Measurements from ENCODE around the gene ELOVL1. TPM values are rescaled to one million over a fixed set of nuclear protein-coding genes. Genes with fewer than 3 reads are reported as not detected.
"Not testable (repeated sequence)": the region's sequence is repeated elsewhere in the genome, so short reads cannot be mapped to it uniquely, and the experiment has no call there.

ELOVL1 gene
- total RNA-seq, 4 donors from 2014 or later = 25.7 to 63.2 (median 49.1) TPM

DNA sequence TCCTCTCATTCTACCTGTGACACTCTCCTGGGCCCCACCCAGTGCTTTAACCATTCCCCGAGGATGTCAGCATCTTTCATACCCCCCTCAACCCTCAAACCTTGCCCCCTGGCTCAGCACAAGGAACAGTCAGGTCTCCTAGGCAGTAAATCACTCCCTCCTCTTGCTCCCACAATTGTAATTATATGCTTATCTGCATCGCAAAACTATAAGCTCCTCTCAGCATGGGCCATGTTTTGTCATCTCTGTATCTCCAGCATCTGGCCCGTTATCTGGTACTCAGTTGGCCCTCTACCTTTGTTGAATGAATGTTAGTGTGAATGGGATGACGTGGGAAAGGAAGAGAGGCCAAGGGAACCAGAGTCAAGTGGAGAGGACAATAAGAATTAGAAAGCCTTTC, 2.8 kb upstream of the ELOVL1 start:
- Histone ChIP-seq H3K4me3 (no peak overlapping the region), H3K9me3 (no peaks in the 10 kb centered on the region), H3K36me3 (peaks cover 0 to 11% (median 4%) of the 10 kb centered on the region in 4 donors), H3K4me1 (peaks cover 30 to 43% (median 40%) of the 10 kb centered on the region in 4 donors), H3K27ac (replicated peaks in 1 of 4) (no peak overlapping the region), H3K27me3 (no peaks in the 10 kb centered on the region)
- 93% methylated on average over 4 of the region's 4 CpGs for WGBS
- DNase-seq (ENCODE audit: extremely low spot score) = no peak
- intact Hi-C loops (cut with DNase I) = no loop called here
- TF ChIP-seq EP300 (IDR thresholded peaks at IDR 0.05) (no peak), POLR2AphosphoS5 (IDR thresholded peaks at IDR 0.05) (no peak), CTCF (IDR thresholded peaks at IDR 0.05) (no peak), POLR2A (IDR thresholded peaks at IDR 0.05; ENCODE audit: low read depth) (no peak)

DNA sequence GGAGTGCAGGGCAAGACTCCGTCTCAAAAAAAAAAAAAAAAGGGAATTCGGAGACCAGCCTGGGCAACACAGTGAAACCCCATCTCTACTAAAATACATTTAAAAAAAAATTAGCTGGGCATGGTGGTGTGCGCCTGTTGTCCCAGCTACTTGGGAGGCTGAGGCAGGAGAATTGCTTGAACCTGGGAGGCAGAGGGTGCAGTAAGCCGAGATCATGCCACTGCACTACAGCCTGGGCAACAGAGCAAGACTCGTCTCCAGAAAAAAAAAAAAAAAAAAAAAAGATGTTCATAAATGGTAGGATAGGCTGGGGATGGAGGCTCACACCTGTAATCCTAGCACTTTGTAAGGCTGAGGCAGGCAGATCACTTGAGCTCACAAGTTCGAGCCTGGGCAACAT, 2.0 kb upstream of the ELOVL1 start:
- H3K27ac ChIP-seq (replicated peaks in 1 of 4); DNase-seq (ENCODE audit: extremely low spot score); H3K9me3 ChIP-seq; H3K27me3 ChIP-seq; intact Hi-C loops (cut with DNase I); H3K4me3 ChIP-seq: not testable (repeated sequence)
- H3K36me3 ChIP-seq = peaks cover 7 to 19% (median 12%) of the 10 kb centered on the region in 4 donors
- peaks cover 31 to 47% (median 41%) of the 10 kb centered on the region in 4 donors for H3K4me1 ChIP-seq
- 89% methylated on average over 6 of the region's 6 CpGs for WGBS

GRCh38 chr1:43368646-43369020, 822 bp upstream of the ELOVL1 start:
- intact Hi-C loops (cut with DNase I) = no loop called here
- 9% methylated on average over 6 of the region's 6 CpGs for WGBS
- peaks cover 18 to 25% (median 24%) of the 10 kb centered on the region in 4 donors for H3K36me3 ChIP-seq
- peaks cover 31 to 46% (median 38%) of the 10 kb centered on the region in 4 donors for H3K4me1 ChIP-seq
- DNase-seq (ENCODE audit: extremely low spot score) = no peak
- TF ChIP-seq POLR2A (IDR thresholded peaks at IDR 0.05; ENCODE audit: low read depth) (no peak), EP300 (IDR thresholded peaks at IDR 0.05) (no peak), CTCF (IDR thresholded peaks at IDR 0.05) (no peak), POLR2AphosphoS5 (IDR thresholded peaks at IDR 0.05) (no peak)
- peak overlapping the region; percentile 90 to 96 (median 94) for H3K27ac ChIP-seq (replicated peaks in 1 of 4)
- H3K9me3 ChIP-seq = no peaks in the 10 kb centered on the region
- H3K4me3 ChIP-seq = peak overlapping the region; percentile 91 to 98 (median 93)
- no peaks in the 10 kb centered on the region for H3K27me3 ChIP-seq

DNA sequence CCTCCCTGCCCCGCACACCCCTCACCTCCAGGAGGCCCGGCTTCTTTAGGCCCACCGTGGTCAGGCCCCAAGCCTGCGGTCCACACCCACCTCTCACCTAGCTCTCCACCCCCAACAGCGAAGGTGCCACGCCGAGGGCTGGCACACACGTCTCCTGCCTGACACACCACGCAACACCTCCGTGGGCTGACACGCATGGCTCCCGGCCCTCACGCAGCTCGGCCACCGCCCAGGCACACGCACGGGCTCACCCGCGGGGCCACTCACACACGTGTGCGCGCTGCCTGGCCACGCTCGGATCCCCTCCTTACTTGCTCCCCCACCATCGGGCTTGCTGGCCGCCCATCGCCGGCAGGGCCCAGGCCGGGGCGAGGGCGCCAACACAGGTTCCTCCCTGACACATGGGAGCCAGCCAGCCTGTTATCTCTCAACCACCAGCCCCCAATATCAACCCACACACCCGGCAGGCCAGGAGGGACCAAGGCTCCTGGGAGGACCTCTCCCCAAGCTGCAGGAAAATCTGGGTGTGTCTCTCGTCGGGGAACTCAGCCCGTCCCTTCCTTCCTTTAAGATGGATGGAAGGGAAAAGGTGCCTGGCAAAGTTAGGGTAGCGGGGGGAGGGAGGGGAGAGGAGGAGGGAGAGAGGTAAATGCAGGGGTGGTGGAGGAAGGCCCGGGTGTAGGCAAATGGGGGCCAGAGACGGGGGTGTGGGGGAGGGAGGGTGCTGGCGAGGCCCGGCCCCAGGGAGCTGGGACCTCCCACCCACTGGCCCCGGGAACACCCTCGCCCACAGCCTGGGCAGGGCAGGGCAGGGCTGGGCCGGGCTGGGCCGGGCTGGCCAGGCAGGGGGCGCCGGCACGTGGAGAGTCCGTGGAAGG, 546 bp downstream of the ELOVL1 start:
- TF ChIP-seq POLR2A (IDR thresholded peaks at IDR 0.05; ENCODE audit: low read depth) (peak; percentile 34), POLR2AphosphoS5 (IDR thresholded peaks at IDR 0.05) (peak in 1 of 2 donors; percentile 26), CTCF (IDR thresholded peaks at IDR 0.05) (no peak)
- H3K9me3 ChIP-seq = no peaks in the 10 kb centered on the region
- peaks cover 30 to 37% (median 37%) of the 10 kb centered on the region in 4 donors for H3K36me3 ChIP-seq
- intact Hi-C loops (cut with DNase I) = no loop called here
- WGBS = 3% methylated on average over 32 of the region's 48 CpGs
- no peaks in the 10 kb centered on the region for H3K27me3 ChIP-seq
- H3K4me3 ChIP-seq = peak overlapping the region; percentile 91 to 98 (median 93)
- H3K27ac ChIP-seq (replicated peaks in 1 of 4) = peak overlapping the region; percentile 90 to 96 (median 94)
- peaks cover 27 to 41% (median 33%) of the 10 kb centered on the region in 4 donors for H3K4me1 ChIP-seq
- DNase-seq (ENCODE audit: extremely low spot score) = no peak

DNA sequence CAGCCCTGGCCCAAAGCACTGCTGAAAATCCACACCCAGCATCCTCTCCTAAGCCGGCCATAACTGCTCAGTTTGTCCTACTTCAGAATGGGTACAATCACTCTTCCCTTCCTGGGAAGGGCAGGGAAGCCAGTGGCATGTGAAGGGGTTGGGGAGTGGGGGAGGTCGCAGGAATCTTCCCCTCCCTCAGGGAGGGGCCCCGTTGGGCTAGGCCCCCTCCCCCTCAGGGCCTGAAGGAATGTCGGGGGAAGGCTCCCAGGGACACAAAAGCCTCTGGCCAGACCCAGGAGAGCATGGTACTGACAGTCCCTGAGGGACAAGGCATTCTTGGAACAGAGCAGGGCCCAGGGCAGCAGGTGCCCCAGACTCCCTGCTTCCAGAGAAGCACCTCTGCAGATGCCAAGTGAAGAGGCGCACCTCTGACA, 1.2 kb downstream of the ELOVL1 start:
- H3K27ac ChIP-seq (replicated peaks in 1 of 4) = peak overlapping the region; percentile 90 to 96 (median 94)
- H3K4me3 ChIP-seq = peak overlapping the region; percentile 91 to 98 (median 93)
- no peaks in the 10 kb centered on the region for H3K9me3 ChIP-seq
- peaks cover 27 to 41% (median 33%) of the 10 kb centered on the region in 4 donors for H3K4me1 ChIP-seq
- no peak for DNase-seq (ENCODE audit: extremely low spot score)
- intact Hi-C loops (cut with DNase I) = no loop called here
- peaks cover 30 to 44% (median 42%) of the 10 kb centered on the region in 4 donors for H3K36me3 ChIP-seq
- TF ChIP-seq EP300 (IDR thresholded peaks at IDR 0.05) = no peak
- H3K27me3 ChIP-seq = no peaks in the 10 kb centered on the region
- 37% methylated on average over 4 of the region's 5 CpGs for WGBS

All from esophagus muscularis mucosa (tissue), 4 donors.